H9 (cell line): Measurements from ENCODE around the gene OXCT1. TPM values are rescaled to one million over a fixed set of nuclear protein-coding genes. Genes with fewer than 3 reads are reported as not detected.

ENCODE experiments used
- DNase-seq: peaks from one replicate; pipeline ENCODE4 v3.0.0-alpha.2; 2017
- H2AFZ ChIP-seq: one replicate; pipeline ENCODE4 v1.6.1; 2013; ENCODE audit warnings: mild to moderate bottlenecking, low read length, control low read depth, moderate library complexity
- H2AK5ac ChIP-seq: 2 replicates; pipeline ENCODE4 v1.6.1; 2013; ENCODE audit warnings: low read length, control low read depth, mixed read lengths; ENCODE audit not compliant: insufficient read length
- H2BK120ac ChIP-seq: one replicate; pipeline ENCODE4 v1.6.1; 2013; ENCODE audit warnings: low read depth, mild to moderate bottlenecking, low read length, control low read depth, inconsistent platforms; ENCODE audit not compliant: poor library complexity, severe bottlenecking
- H2BK12ac ChIP-seq: 2 replicates; pipeline ENCODE4 v1.6.1; 2013; ENCODE audit warnings: low read length, control low read depth, mixed read lengths, low read depth; ENCODE audit not compliant: insufficient read length
- H2BK15ac ChIP-seq: 2 replicates; pipeline ENCODE4 v1.6.1; 2013; ENCODE audit warnings: low read depth, low read length, control low read depth
- H2BK20ac ChIP-seq: one replicate; pipeline ENCODE4 v1.6.1; 2013; ENCODE audit warnings: low read depth, mild to moderate bottlenecking, low read length, control low read depth, inconsistent platforms; ENCODE audit not compliant: poor library complexity, severe bottlenecking
- H2BK5ac ChIP-seq: 2 replicates; pipeline ENCODE4 v1.6.1; 2013; ENCODE audit warnings: low read length, control low read depth, mixed read lengths; ENCODE audit not compliant: insufficient read length
- H3K14ac ChIP-seq: 2 replicates; pipeline ENCODE4 v1.6.1; 2013; ENCODE audit warnings: low read length, control low read depth; ENCODE audit not compliant: insufficient read depth
- H3K18ac ChIP-seq: 2 replicates; pipeline ENCODE4 v1.6.1; 2013; ENCODE audit warnings: low read depth, mild to moderate bottlenecking, mixed read lengths, low read length, control low read depth; ENCODE audit not compliant: insufficient read length
- H3K23ac ChIP-seq: 2 replicates; pipeline ENCODE4 v1.6.1; 2013; ENCODE audit warnings: low read length, control low read depth, mixed read lengths, low read depth; ENCODE audit not compliant: insufficient read length
- H3K23me2 ChIP-seq: 2 replicates; pipeline ENCODE4 v1.6.1; 2013; ENCODE audit warnings: low read depth, mild to moderate bottlenecking, mixed read lengths, low read length, control low read depth; ENCODE audit not compliant: insufficient read length, poor library complexity, severe bottlenecking
- H3K27ac ChIP-seq: 2 replicates; pipeline ENCODE4 v1.5.1; 2013; ENCODE audit warnings: low read length, control low read depth, mixed read lengths, low read depth; ENCODE audit not compliant: insufficient read length
- H3K27me3 ChIP-seq: 2 replicates; pipeline ENCODE4 v1.6.1; 2013; ENCODE audit warnings: low read length, control low read depth, inconsistent platforms; ENCODE audit not compliant: insufficient read depth
- H3K4ac ChIP-seq: 2 replicates; pipeline ENCODE4 v1.6.1; 2013; ENCODE audit warnings: low read depth, mild to moderate bottlenecking, control low read depth, inconsistent platforms, low read length, moderate library complexity
- H3K4me1 ChIP-seq: 2 replicates; pipeline ENCODE4 v1.6.1; 2013; ENCODE audit warnings: low read length, control low read depth, inconsistent platforms; ENCODE audit not compliant: insufficient read depth
- H3K4me2 ChIP-seq: 2 replicates; pipeline ENCODE4 v1.6.1; 2013; ENCODE audit warnings: low read length, control low read depth, mixed read lengths; ENCODE audit not compliant: insufficient read length, insufficient read depth
- H3K56ac ChIP-seq: 2 replicates; pipeline ENCODE4 v1.6.1; 2013; ENCODE audit warnings: low read depth, mild to moderate bottlenecking, mixed read lengths, low read length, control low read depth; ENCODE audit not compliant: insufficient read length
- H3K79me1 ChIP-seq: 2 replicates; pipeline ENCODE4 v1.6.1; 2013; ENCODE audit warnings: low read depth, mild to moderate bottlenecking, moderate library complexity, low read length, control low read depth, inconsistent platforms; ENCODE audit not compliant: insufficient read depth, poor library complexity, severe bottlenecking
- H3K79me2 ChIP-seq: 2 replicates; pipeline ENCODE4 v1.6.1; 2013; ENCODE audit warnings: low read length, control low read depth, inconsistent platforms; ENCODE audit not compliant: insufficient read depth
- H3K9ac ChIP-seq: 2 replicates; pipeline ENCODE4 v1.6.1; 2013; ENCODE audit warnings: low read length, control low read depth, mixed read lengths; ENCODE audit not compliant: insufficient read length; ENCODE audit errors: extremely low read depth
- H3K9me3 ChIP-seq: one replicate; pipeline ENCODE4 v1.6.1; 2013; ENCODE audit warnings: low read depth, low read length, inconsistent platforms; ENCODE audit not compliant: control insufficient read depth
- H3T11ph ChIP-seq: one replicate; pipeline ENCODE4 v1.6.1; 2013; ENCODE audit warnings: mild to moderate bottlenecking, low read length, control low read depth, inconsistent platforms
- H4K20me1 ChIP-seq: one replicate; pipeline ENCODE4 v1.6.1; 2013; ENCODE audit not compliant: control insufficient read depth, insufficient read length, insufficient read depth
- H4K5ac ChIP-seq: 2 replicates; pipeline ENCODE4 v1.6.1; 2013; ENCODE audit warnings: low read depth, mild to moderate bottlenecking, mixed read lengths, low read length, control low read depth; ENCODE audit not compliant: insufficient read length
- H4K8ac ChIP-seq: replicated peaks from 2 replicates; pipeline ENCODE4 v1.6.1; 2013; ENCODE audit warnings: low read length, control low read depth, mixed read lengths, low read depth; ENCODE audit not compliant: insufficient read length
- H4K91ac ChIP-seq: 2 replicates; pipeline ENCODE4 v1.6.1; 2013; ENCODE audit warnings: low read depth, mild to moderate bottlenecking, moderate library complexity, mixed read lengths, low read length, control low read depth; ENCODE audit not compliant: insufficient read length
- H3K27ac Mint-ChIP-seq, 3 experiments: 2 replicates in 2 of 3; 3 replicates in 1 of 3; pipeline ENCODE4 v1.8.0; 2020 to 2021; ENCODE audit warnings: mixed read lengths in 3 of 3, mild to moderate bottlenecking in 1 of 3, moderate library complexity in 1 of 3
- H3K27me3 Mint-ChIP-seq: 2 replicates; pipeline ENCODE4 v1.8.0; 2021; ENCODE audit warnings: low read depth, mild to moderate bottlenecking, moderate library complexity, mixed read lengths
- H3K36me3 Mint-ChIP-seq, 3 experiments: 2 replicates in 2 of 3; 3 replicates in 1 of 3; pipeline ENCODE4 v1.8.0; 2020 to 2021; ENCODE audit warnings: low read depth in 3 of 3, mixed read lengths in 3 of 3; ENCODE audit not compliant: insufficient read depth in 1 of 3
- H3K4me1 Mint-ChIP-seq, 2 experiments: 2 replicates each; pipeline ENCODE4 v1.8.0; 2020; ENCODE audit warnings: mixed read lengths in 2 of 2
- H3K4me3 Mint-ChIP-seq, 2 experiments: 2 replicates in 1 of 2; 3 replicates in 1 of 2; pipeline ENCODE4 v1.8.0; 2020 to 2021; ENCODE audit warnings: mild to moderate bottlenecking in 2 of 2, mixed read lengths in 2 of 2, moderate library complexity in 1 of 2
- H3K9me3 Mint-ChIP-seq, 2 experiments: 2 replicates in 1 of 2; 3 replicates in 1 of 2; pipeline ENCODE4 v1.8.0; 2020; ENCODE audit warnings: mild to moderate bottlenecking in 2 of 2, mixed read lengths in 2 of 2, moderate library complexity in 1 of 2
- WGBS: extraction: QIAGEN DNeasy Blood & Tissue Kit; methylation state at CpG from one replicate; pipeline ENCODE4 v1.1.7; 2013; ENCODE audit warnings: missing lambda C conversion rate, low lambda C conversion rate, mixed read lengths; ENCODE audit not compliant: insufficient read length; ENCODE audit errors: extremely low coverage; 5-methylcytosine and 5-hydroxymethylcytosine counted together
- total RNA-seq: library from RNA; stranded (reverse); gene quantifications from 2 replicates; pipeline ENCODE4 v1.2.1, GENCODE V29; 2021
- TF ChIP-seq, protein P1 (sequence below): fragments of 200-600 bp; sonication (generic); conservative IDR thresholded peaks from 3 replicates; pipeline ENCODE4 v1.8.0; 2021; ENCODE audit warnings: antibody characterized with exemption, mild to moderate bottlenecking

The OXCT1 gene
- total RNA-seq, 1 experiment from 2014 or later: 25.6 TPM

DNA sequence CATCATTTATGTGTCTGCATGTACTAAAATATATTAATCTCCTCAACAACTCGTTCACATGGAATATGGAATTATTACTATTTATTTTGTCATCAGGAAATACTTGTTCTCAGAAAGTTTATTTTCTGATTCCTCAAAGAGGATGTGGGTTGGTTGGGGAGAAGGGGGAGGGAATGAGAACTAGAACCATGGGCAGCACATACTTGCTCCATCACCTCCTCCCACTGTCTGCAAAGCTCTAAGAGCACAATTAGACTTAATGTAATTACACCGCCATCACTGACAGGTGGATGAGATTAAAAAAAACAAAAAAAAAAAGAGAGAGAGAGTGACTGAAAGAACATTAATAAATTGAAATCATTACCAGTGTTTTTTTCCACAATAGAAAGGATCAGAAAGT is 98.2 kb downstream of the OXCT1 start:
- Histone ChIP-seq H3K79me1 (no peaks in the 10 kb centered on the region), H3K4me2 (no peak overlapping the region), H2BK20ac (no peak overlapping the region), H3T11ph (no peak overlapping the region), H3K4me1 (no peaks in the 10 kb centered on the region), H3K27ac (no peak overlapping the region), H3K23ac (no peak overlapping the region), H2BK120ac (no peak overlapping the region), H3K9ac (no peak overlapping the region), H3K79me2 (no peaks in the 10 kb centered on the region), H3K23me2 (no peaks in the 10 kb centered on the region), H4K5ac (no peak overlapping the region), H4K91ac (no peak overlapping the region), H2BK15ac (no peak overlapping the region), H4K8ac (no peak overlapping the region), H3K9me3 (no peaks in the 10 kb centered on the region), H3K56ac (no peak overlapping the region), H2BK12ac (no peak overlapping the region), H2BK5ac (no peak overlapping the region), H2AK5ac (no peak overlapping the region), H3K14ac (no peak overlapping the region), H2AFZ (no peak overlapping the region), H3K27me3 (no peaks in the 10 kb centered on the region), H3K18ac (no peak overlapping the region), H3K4ac (no peak overlapping the region), H4K20me1 (no peaks in the 10 kb centered on the region)
- no CpG with 5 or more reads among the region's 2 CpGs for WGBS
- Mint-ChIP-seq H3K9me3 (no peaks in the 10 kb centered on the region), H3K4me3 (no peak overlapping the region), H3K4me1 (peaks cover 6 to 10% of the 10 kb centered on the region in 2 experiments; a peak in 3 of 4 replicates), H3K36me3 (no peaks in the 10 kb centered on the region), H3K27ac (no peak overlapping the region), H3K27me3 (no peaks in the 10 kb centered on the region)
- TF ChIP-seq, protein P1, sequence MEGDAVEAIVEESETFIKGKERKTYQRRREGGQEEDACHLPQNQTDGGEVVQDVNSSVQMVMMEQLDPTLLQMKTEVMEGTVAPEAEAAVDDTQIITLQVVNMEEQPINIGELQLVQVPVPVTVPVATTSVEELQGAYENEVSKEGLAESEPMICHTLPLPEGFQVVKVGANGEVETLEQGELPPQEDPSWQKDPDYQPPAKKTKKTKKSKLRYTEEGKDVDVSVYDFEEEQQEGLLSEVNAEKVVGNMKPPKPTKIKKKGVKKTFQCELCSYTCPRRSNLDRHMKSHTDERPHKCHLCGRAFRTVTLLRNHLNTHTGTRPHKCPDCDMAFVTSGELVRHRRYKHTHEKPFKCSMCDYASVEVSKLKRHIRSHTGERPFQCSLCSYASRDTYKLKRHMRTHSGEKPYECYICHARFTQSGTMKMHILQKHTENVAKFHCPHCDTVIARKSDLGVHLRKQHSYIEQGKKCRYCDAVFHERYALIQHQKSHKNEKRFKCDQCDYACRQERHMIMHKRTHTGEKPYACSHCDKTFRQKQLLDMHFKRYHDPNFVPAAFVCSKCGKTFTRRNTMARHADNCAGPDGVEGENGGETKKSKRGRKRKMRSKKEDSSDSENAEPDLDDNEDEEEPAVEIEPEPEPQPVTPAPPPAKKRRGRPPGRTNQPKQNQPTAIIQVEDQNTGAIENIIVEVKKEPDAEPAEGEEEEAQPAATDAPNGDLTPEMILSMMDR: no peak
- no peak for DNase-seq
